GM21447 (cell line): Measurements from ENCODE around the gene GOLGA8B.
"Not testable (repeated sequence)": the region's sequence is repeated elsewhere in the genome, so short reads cannot be mapped to it uniquely, and the experiment has no call there.

Source experiments
- ATAC-seq: cut with Tn5 transposase; IDR thresholded peaks from one replicate; pipeline ENCODE4 v1.9.1; 2021; ENCODE audit not compliant: unreplicated experiment

Gene GOLGA8B

DNA sequence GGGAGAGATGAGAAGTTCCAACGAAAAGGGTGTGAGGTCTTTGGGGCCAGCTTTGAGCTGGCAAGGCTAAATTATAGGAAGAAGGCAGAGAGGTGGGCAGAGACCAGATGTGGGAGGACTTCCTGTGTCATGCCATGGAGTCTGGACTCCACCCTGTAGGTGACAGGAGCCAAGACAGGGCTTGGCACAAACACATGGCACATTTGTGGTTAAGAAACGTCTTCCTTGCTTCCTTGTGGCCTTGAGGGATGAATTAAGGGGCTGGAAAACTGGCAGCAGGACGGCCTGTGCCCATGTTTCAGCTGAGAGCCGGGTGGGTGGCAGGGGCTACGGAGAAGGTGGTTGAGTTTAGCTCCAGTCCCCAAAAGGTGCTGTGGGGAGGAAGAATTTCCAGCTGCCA is 18.7 kb downstream of the GOLGA8B start:
- not testable (repeated sequence) for ATAC-seq

DNA sequence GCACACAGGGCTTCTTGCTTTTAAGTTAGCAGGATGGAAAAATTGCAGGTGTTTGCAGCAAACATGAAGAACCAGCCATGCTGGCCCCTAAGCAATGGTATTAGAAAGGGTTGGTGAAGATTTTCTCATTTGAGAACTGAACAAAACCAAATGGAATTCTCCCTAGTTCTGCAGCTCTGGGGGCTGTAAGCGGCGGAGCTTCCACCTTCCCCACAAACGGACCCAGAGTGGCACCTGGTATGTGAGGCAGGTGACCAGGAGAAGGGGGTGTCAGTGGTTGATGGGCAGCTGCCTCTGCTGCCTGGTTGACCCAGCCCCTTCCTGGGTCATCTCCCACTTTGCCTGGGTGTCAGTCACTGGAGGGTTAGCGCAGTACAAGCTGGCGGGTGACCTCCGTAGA is 22.6 kb downstream of the GOLGA8B start:
- ATAC-seq, result not testable (repeated sequence)

DNA sequence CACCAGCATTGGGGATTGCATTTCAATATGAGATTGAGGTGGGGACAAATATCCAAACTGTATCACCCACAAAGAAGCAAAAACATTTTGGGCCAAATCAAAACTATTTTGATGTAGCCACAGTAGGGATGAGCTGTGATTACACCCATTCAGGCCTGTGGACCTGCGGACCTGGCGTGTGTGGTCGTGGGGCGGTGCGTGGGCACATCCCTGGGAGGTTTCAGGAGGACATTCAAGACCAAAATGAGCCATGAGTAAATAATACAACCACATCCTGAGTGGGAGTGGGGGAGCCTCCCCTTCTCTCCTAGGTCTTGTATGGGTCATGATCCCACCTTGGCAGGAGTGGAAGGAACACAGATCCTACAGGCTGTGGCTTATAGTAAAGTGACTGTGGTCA is 23.7 kb downstream of the GOLGA8B start:
- not testable (repeated sequence) for ATAC-seq

DNA sequence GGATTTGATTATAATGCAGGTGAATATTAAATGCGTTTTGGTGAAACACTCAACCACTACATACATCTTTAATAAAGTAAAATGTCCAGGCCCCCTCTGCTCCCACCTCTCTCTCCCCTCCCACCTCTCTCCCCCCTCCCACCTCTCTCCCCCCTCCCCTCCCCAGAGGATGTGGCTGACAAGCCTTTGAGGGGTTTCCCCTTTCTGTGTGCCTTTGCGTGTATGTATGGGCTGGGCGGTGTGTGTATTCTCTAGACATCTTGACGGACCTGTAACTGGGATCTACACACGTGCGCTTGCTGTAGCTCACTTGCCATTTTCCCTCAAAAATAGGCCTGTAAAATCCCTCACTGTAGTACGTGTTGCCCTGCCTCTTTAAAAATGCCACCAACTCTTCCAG is 28.3 kb downstream of the GOLGA8B start:
- not testable (repeated sequence) for ATAC-seq

DNA sequence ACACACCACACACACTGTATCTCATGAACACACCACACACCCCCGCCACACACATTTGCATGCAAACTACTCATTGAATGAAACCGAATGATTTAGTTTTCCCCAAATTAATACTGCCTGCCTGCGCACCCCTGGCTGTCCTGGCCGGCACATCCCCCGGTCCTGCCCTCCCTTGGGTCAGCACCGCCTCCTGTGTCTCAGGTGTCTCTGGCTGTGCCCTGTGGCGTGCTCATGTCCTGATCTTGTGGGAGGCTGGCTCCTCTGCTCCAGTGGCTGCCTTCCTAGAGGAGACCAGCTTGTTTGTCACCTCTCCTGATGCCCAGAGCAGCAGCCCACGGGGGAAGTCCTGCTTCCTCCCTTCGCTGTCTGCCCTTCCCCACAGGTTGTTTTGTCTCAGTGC is 28.7 kb downstream of the GOLGA8B start:
- ATAC-seq, result not testable (repeated sequence)

DNA sequence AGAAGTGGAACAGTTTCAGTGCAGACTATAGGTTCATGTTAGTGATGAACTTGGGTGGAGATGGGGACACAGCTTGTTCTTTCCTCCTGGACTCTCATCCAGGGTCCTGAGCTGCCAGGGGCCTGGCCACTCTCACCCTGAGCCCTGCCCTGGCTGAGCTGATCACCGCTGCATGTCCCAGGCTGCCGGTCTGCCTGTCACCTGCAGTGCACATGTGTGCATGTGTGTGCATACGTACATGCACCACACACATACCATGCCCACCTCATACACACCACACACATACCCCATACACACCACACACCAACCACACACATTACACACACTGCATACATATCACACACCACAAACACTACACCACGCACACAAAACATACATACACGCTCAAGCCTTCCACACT is 29.3 kb downstream of the GOLGA8B start:
- ATAC-seq, result not testable (repeated sequence)

DNA sequence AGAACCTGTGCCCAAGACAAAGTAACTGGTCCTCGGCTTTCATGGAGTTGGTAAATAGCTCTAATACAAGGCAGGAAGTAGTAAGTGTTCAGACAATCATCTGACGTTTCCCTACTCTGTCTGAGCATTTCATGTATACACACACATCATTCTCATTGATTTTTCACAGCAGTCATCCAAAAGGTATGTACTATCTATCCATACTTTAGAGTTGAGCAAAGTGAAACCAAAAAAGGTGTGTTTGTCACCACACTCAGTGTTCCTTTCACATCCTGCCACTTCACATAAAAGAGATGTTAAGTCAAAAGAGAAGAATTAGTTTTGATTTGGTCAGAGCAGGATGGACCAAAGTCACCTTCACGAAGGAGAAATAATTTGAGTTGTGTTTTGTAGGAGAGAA is 33.3 kb downstream of the GOLGA8B start:
- not testable (repeated sequence) for ATAC-seq

DNA sequence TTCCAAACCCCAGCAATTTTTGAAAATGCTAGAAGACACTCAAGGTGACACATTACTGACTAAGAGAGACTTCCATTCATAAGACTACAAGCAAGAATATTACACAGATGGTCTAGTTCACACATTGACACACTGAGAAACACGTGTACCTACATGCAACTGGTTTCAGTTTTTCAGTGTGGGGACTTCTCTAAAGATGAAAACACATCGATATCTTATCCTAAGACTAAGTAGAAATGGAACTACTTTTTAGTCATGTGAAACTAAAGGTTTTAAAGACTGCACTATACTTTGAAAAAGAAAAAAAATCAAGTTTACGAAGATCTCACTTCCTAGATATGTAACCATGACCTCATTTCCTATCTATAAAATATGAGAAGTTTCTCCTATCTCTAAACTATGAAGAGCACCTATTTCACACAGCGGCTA is 34.1 kb downstream of the GOLGA8B start:
- ATAC-seq, result peak; percentile 51

DNA sequence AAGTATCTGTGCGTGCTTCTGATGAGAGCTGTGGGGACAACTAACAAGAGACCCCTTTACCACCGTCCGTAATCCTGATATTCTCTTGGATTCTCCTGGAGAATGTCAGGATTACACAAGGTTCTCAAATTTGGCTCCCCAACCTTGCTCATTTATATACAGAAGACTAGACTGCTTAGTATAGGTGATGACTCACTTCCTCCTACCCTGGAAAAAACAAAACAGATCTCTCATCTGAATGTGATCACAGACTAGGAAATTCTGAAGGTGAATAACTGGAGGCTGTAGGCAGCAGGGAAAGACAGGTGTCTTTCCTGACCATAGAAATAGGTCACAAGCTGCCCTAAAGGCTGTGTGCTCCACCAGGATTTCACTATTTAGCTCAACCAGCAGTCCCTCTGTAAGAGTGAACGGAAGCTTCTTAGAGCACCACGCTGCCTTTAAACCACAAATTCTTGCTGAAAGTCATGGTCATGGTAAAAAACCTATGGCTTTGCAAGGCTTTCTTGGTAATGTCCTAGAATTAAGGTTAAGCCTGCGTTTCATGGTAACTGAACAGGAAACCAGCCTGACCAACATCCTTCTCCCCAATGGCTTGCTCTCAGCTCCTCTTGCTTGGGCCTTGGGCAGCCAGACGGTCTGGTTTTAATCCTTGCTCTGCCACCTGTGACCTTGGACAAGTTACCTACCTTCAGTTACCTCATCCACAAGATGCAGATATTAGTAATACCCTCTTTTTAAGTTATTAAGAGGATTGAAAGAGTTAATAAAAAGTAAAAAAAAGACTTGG is 39.4 kb downstream of the GOLGA8B start:
- ATAC-seq, result not testable (repeated sequence)

DNA sequence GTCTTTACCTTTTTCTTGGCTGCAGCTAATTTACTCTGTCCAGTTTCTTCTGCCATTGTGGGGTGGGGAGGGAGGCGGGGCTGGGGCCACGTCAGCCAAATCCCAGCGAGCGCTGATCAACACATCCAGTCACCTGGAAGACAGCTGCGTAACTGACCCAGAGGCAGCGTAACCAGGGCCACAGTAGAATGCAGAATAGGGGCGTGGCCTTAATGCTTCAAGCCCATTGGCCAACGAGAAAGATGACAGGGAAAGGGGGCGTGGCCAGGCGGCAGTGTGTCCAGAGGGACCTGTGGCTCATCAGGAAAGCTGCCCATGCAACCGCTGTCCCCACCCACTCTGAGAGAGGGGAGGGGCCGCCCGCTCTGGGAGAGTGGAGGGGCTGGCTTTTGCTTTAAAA is 47.6 kb downstream of the GOLGA8B start:
- ATAC-seq, result not testable (repeated sequence)
